Lung (tissue), 12 donors: ENCODE results near the gene NPBWR2. TPM values are rescaled to one million over a fixed set of nuclear protein-coding genes. Genes with fewer than 3 reads are reported as not detected.

ENCODE experiments used
- ATAC-seq: fragments of 200-7000 bp; cut with Tn5 transposase; one replicate; pipeline ENCODE4 v1.9.1; 2020; ENCODE audit warnings: moderate number of reproducible peaks; ENCODE audit not compliant: insufficient read depth, low FRiP score
- DNase-seq, 3 donors: peaks; one replicate each; pipeline ENCODE4 v3.0.0-alpha.2; 2013 to 2017
- H3K27ac ChIP-seq, 2 donors: one replicate each; pipeline ENCODE4 v1.5.1; 2013; ENCODE audit warnings: mild to moderate bottlenecking in 2 of 2, moderate library complexity in 2 of 2, control low read depth in 1 of 2, inconsistent platforms in 1 of 2, low read depth in 1 of 2, low read length in 1 of 2
- H3K27me3 ChIP-seq, 3 donors: one replicate each; pipeline ENCODE4 v1.5.1; 2013; ENCODE audit warnings: low read length in 2 of 3; ENCODE audit not compliant: control insufficient read depth in 3 of 3, insufficient read depth in 3 of 3
- H3K36me3 ChIP-seq, 4 donors: one replicate each; pipeline ENCODE4 v1.5.1; 2013; ENCODE audit warnings: low read length in 4 of 4, mild to moderate bottlenecking in 1 of 4, moderate library complexity in 1 of 4; ENCODE audit not compliant: control insufficient read depth in 4 of 4, insufficient read depth in 4 of 4
- H3K4me1 ChIP-seq, 5 donors: one replicate each; pipeline ENCODE4 v1.5.1; 2013; ENCODE audit warnings: low read length in 5 of 5, mild to moderate bottlenecking in 2 of 5, moderate library complexity in 1 of 5; ENCODE audit not compliant: control insufficient read depth in 5 of 5, insufficient read depth in 5 of 5
- H3K4me3 ChIP-seq: one replicate; pipeline ENCODE4 v1.5.1; 2013; ENCODE audit warnings: mild to moderate bottlenecking, control low read depth, moderate library complexity
- H3K9ac ChIP-seq, 2 donors: one replicate each; pipeline ENCODE4 v1.5.1; 2013; ENCODE audit warnings: low read length in 2 of 2, control low read depth in 1 of 2; ENCODE audit not compliant: insufficient read depth in 1 of 2
- H3K9me3 ChIP-seq, 4 donors: one replicate each; pipeline ENCODE4 v1.5.1; 2013; ENCODE audit warnings: low read length in 3 of 4, mild to moderate bottlenecking in 1 of 4, moderate library complexity in 1 of 4; ENCODE audit not compliant: control insufficient read depth in 4 of 4, insufficient read depth in 3 of 4
- WGBS, 2 donors: extraction: QIAGEN DNeasy Blood & Tissue Kit; methylation state at CpG; one replicate each; pipeline ENCODE4 v1.1.7; 2013; 5-methylcytosine and 5-hydroxymethylcytosine counted together
- polyA plus RNA-seq, 2 donors: library from polyadenylated mRNA; stranded (reverse); fragments of 200-250 nt; gene quantifications; one replicate each; pipeline ENCODE4 v1.2.1, GENCODE V29; 2013
- total RNA-seq, 2 donors: library from RNA; depleted of rRNA in 1 of 2; stranded (reverse); fragments of >200 nt in 1 of 2; gene quantifications; one replicate each; pipeline ENCODE4 v1.2.1, GENCODE V29; 2014 to 2021
- TF ChIP-seq, protein P1 (sequence below): IDR thresholded peaks from 2 replicates; pipeline ENCODE4 v1.5.1; 2012; ENCODE audit warnings: mild to moderate bottlenecking; ENCODE audit errors: control extremely low read depth, extremely low read depth
- donor health status: control.
- donor health status: control.
- donor health status: Bipolar disorder and iron deficiency.
- donor health status: healthy.
- donor health status: DM: yes; HTN: yes; CAD: no.

NPBWR2 gene
- total and polyA plus RNA-seq, 4 donors: not detected

DNA sequence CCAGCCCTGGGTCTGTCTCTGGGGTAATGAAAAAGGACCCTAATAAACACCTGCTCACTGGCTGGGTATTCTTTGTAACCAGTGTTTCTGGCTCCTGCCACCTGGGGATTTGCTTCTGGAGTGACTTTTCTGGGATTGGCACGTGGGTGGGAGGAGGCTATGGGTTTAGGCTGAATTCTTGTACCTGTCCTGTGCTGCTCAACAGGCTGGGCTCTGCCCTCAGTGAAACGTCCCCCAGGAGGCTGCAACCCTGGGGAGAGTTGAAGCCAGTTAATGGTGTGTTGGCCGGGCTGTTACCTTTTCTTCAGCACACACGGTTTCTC lies 6.8 kb downstream of the NPBWR2 start:
- TF ChIP-seq, protein P1, sequence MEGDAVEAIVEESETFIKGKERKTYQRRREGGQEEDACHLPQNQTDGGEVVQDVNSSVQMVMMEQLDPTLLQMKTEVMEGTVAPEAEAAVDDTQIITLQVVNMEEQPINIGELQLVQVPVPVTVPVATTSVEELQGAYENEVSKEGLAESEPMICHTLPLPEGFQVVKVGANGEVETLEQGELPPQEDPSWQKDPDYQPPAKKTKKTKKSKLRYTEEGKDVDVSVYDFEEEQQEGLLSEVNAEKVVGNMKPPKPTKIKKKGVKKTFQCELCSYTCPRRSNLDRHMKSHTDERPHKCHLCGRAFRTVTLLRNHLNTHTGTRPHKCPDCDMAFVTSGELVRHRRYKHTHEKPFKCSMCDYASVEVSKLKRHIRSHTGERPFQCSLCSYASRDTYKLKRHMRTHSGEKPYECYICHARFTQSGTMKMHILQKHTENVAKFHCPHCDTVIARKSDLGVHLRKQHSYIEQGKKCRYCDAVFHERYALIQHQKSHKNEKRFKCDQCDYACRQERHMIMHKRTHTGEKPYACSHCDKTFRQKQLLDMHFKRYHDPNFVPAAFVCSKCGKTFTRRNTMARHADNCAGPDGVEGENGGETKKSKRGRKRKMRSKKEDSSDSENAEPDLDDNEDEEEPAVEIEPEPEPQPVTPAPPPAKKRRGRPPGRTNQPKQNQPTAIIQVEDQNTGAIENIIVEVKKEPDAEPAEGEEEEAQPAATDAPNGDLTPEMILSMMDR: no peak
- no peaks in the 10 kb centered on the region for H3K9me3 ChIP-seq
- no peak overlapping the region for H3K27ac ChIP-seq
- 72 to 79% methylated on average over 4 of the region's 4 CpGs for WGBS, 2 donors
- peaks cover 5 to 17% (median 6%) of the 10 kb centered on the region in 3 donors for H3K27me3 ChIP-seq
- ATAC-seq (no peak), DNase-seq (no peak)
- H3K9ac ChIP-seq: no peak overlapping the region
- no peak overlapping the region for H3K4me3 ChIP-seq
- H3K4me1 ChIP-seq: no peaks in the 10 kb centered on the region
- H3K36me3 ChIP-seq: no peaks in the 10 kb centered on the region

DNA sequence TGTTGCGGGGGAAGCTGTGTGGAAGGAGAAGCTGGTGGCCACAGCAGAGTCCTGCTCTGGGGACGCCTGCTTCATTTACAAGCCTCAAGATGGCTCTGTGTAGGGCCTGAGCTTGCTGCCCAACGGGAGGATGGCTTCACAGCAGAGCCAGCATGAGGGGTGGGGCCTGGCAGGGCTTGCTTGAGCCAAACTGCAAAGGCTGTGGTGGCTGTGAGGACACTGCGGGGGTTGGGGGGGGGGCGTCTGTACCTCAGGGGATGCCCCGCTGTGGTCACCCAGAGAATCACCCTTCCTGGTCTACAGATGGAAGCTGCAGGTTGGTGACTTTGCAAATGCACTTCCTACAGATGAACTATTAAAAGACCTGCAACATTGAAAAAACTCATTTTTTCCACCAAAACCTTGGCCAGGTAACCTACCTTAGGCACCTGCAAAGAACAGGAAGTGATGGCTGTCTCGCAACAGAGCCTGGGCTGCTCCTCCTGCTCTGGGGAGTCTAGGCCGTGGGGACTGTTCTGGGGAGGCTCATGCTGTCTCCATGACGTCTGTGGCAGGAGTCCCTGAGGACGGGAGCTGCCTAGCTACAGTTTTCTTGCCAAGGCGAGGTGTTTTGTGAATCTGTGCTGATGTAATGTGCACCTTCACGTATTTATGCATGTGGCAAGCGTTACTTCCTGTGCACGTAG lies 7.3 kb downstream of the NPBWR2 start:
- Histone ChIP-seq H3K27me3 (peaks cover 5 to 17% (median 6%) of the 10 kb centered on the region in 3 donors), H3K4me1 (no peaks in the 10 kb centered on the region), H3K27ac (no peak overlapping the region), H3K9me3 (no peaks in the 10 kb centered on the region), H3K36me3 (no peaks in the 10 kb centered on the region), H3K9ac (no peak overlapping the region), H3K4me3 (no peak overlapping the region)
- WGBS, 2 donors: 82% methylated on average over 14 of the region's 14 CpGs
- TF ChIP-seq, protein P1: no peak
- ATAC-seq (no peak), DNase-seq (no peak)

DNA sequence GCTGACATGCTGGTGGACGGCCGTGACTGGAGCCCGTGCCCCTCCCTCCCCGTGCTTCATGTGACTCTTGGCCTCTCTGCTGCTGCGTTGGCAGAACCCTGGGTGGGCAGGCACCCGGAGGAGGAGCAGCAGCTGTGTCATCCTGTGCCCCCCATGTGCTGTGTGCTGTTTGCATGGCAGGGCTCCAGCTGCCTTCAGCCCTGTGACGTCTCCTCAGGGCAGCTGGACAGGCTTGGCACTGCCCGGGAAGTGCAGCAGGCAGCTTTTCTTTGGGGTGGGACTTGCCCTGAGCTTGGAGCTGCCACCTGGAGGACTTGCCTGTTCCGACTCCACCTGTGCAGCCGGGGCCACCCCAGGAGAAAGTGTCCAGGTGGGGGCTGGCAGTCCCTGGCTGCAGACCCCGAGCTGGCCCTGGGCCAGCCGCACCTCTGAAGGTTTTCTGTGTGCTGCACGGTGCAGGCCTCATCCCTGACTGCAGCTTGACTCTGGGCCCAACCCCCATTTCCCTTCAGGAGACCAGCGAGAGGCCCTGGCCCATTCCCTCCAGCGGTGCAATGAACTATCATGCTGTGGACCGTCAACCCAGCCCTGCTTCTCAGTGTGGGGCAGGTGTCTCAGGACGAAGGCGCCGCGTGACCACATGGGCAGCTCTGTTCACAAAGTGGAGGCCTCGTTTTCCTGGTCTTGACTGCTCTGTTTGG lies 8.1 kb downstream of the NPBWR2 start:
- TF ChIP-seq, protein P1: no peak
- no peak overlapping the region for H3K9ac ChIP-seq
- no peak for DNase-seq
- no peak for ATAC-seq
- H3K36me3 ChIP-seq: no peaks in the 10 kb centered on the region
- no peak overlapping the region for H3K4me3 ChIP-seq
- H3K9me3 ChIP-seq: no peaks in the 10 kb centered on the region
- no peak overlapping the region for H3K27ac ChIP-seq
- peaks cover 5 to 17% (median 6%) of the 10 kb centered on the region in 3 donors for H3K27me3 ChIP-seq
- whole genome bisulfite sequencing, 2 donors: 88 to 93% methylated on average over 21 of the region's 21 CpGs
- no peaks in the 10 kb centered on the region for H3K4me1 ChIP-seq
